IPS-NIHi11 (cell line): ENCODE data around the gene ARL2.

Source experiments
- DNase-seq: peaks from one replicate; pipeline ENCODE4 v3.0.0; 2012; ENCODE audit warnings: mixed read lengths, low spot score

Gene ARL2

GRCh38 chr11:65047581-65048422, 33.8 kb downstream of the ARL2 start:
- DNase-seq = peak; percentile 70

- no peak for DNase-seq
Measured at GRCh38 chr11:65051398-65051858, 37.5 kb downstream of the ARL2 start.

GRCh38 chr11:65053827-65054508, 40.0 kb downstream of the ARL2 start:
- DNase-seq = no peak

GRCh38 chr11:65055538-65055937, 41.6 kb downstream of the ARL2 start:
- DNase-seq = no peak

- no peak for DNase-seq
Measured at GRCh38 chr11:65056999-65057398, 43.0 kb downstream of the ARL2 start.

- DNase-seq = no peak
Measured at GRCh38 chr11:65057526-65057925, 43.6 kb downstream of the ARL2 start.

GRCh38 chr11:65058012-65058411, 44.1 kb downstream of the ARL2 start:
- DNase-seq = no peak

- DNase-seq = no peak
Measured at GRCh38 chr11:65058419-65059054, 44.6 kb downstream of the ARL2 start, which contains the start of gene NAALADL1. TSS of gene NAALADL1 (minus strand) at chr11:65058553. CDS start at chr11:65058521, 32 bp downstream.

- DNase-seq = no peak
Measured at GRCh38 chr11:65059523-65059922, 45.6 kb downstream of the ARL2 start.

GRCh38 chr11:65059959-65060824, 46.2 kb downstream of the ARL2 start:
- DNase-seq = no peak

- DNase-seq = peak; percentile 78
Measured at GRCh38 chr11:65060913-65061408, 47.0 kb downstream of the ARL2 start.

- no peak for DNase-seq
Measured at GRCh38 chr11:65063532-65063931, 49.6 kb downstream of the ARL2 start.

- DNase-seq = no peak
Measured at GRCh38 chr11:65064847-65065240, 50.9 kb downstream of the ARL2 start.

- no peak for DNase-seq
Measured at GRCh38 chr11:65065851-65066250, 51.9 kb downstream of the ARL2 start.

GRCh38 chr11:65066315-65066714, 52.4 kb downstream of the ARL2 start:
- no peak for DNase-seq

- DNase-seq = peak; percentile 70
Measured at GRCh38 chr11:65066805-65067291, 52.9 kb downstream of the ARL2 start.

- DNase-seq = no peak
Measured at GRCh38 chr11:65067446-65067845, 53.5 kb downstream of the ARL2 start.

- DNase-seq = no peak
Measured at GRCh38 chr11:65069217-65069616, 55.3 kb downstream of the ARL2 start.
